Measurements from ENCODE around the gene PPP1R11.

PPP1R11 gene

GRCh38 chr6:30093951-30094661 is 27.1 kb downstream of the PPP1R11 start:
- H2AFZ ChIP-seq (ENCODE audit: low read depth, low read length): no peak overlapping the region
- no peaks in the 10 kb centered on the region for H3K9me3 ChIP-seq (ENCODE audit: insufficient read depth, low read length)
- no peaks in the 10 kb centered on the region for H3K36me3 ChIP-seq (replicated peaks; ENCODE audit: low read depth, low read length)
- H3K4me3 ChIP-seq (ENCODE audit: low read length): no peak overlapping the region
- H4K20me1 ChIP-seq (ENCODE audit: insufficient read depth, low read length): no peaks in the 10 kb centered on the region
- no peaks in the 10 kb centered on the region for H3K79me2 ChIP-seq (ENCODE audit: low read length)
- no peak overlapping the region for H3K27ac ChIP-seq (ENCODE audit: low read length)
- H3K4me2 ChIP-seq (ENCODE audit: low read length): no peak overlapping the region
- H3K4me1 ChIP-seq (ENCODE audit: low read length): peaks cover 9% of the 10 kb centered on the region; the same call in 1 of the 2 replicates
- no peak overlapping the region for H3K9ac ChIP-seq (ENCODE audit: low read length)
- H3K27me3 ChIP-seq (ENCODE audit: low read depth, low read length): peaks cover 8% of the 10 kb centered on the region; the same call in 1 of the 2 replicates
- no peak for TF ChIP-seq EZH2phosphoT487 (IDR thresholded peaks at IDR 0.05; ENCODE audit: low read depth)
- TF ChIP-seq CTCF (IDR thresholded peaks at IDR 0.05; ENCODE audit: low read depth, low read length): no peak

GRCh38 chr6:30096829-30097228 is 29.8 kb downstream of the PPP1R11 start:
- Histone ChIP-seq H3K36me3 (replicated peaks; ENCODE audit: low read depth, low read length) (no peaks in the 10 kb centered on the region), H3K79me2 (ENCODE audit: low read length) (no peaks in the 10 kb centered on the region), H3K9ac (ENCODE audit: low read length) (no peak overlapping the region), H3K4me2 (ENCODE audit: low read length) (no peak overlapping the region), H3K4me1 (ENCODE audit: low read length) (peaks cover 19% of the 10 kb centered on the region), H3K27me3 (ENCODE audit: low read depth, low read length) (peaks cover 25% of the 10 kb centered on the region), H4K20me1 (ENCODE audit: insufficient read depth, low read length) (no peaks in the 10 kb centered on the region), H3K4me3 (ENCODE audit: low read length) (no peak overlapping the region), H3K9me3 (ENCODE audit: insufficient read depth, low read length) (no peaks in the 10 kb centered on the region), H3K27ac (ENCODE audit: low read length) (no peak overlapping the region), H2AFZ (ENCODE audit: low read depth, low read length) (no peak overlapping the region)
- TF ChIP-seq EZH2phosphoT487 (IDR thresholded peaks at IDR 0.05; ENCODE audit: low read depth) (no peak), CTCF (IDR thresholded peaks at IDR 0.05; ENCODE audit: low read depth, low read length) (no peak)

- no peaks in the 10 kb centered on the region for H3K9me3 ChIP-seq (ENCODE audit: insufficient read depth, low read length)
- TF ChIP-seq CTCF (IDR thresholded peaks at IDR 0.05; ENCODE audit: low read depth, low read length) (no peak), EZH2phosphoT487 (IDR thresholded peaks at IDR 0.05; ENCODE audit: low read depth) (no peak)
- no peak overlapping the region for H3K4me2 ChIP-seq (ENCODE audit: low read length)
- peaks cover 24% of the 10 kb centered on the region for H3K27me3 ChIP-seq (ENCODE audit: low read depth, low read length)
- H3K36me3 ChIP-seq (replicated peaks; ENCODE audit: low read depth, low read length): no peaks in the 10 kb centered on the region
- no peak overlapping the region for H3K9ac ChIP-seq (ENCODE audit: low read length)
- no peak overlapping the region for H3K27ac ChIP-seq (ENCODE audit: low read length)
- H2AFZ ChIP-seq (ENCODE audit: low read depth, low read length): no peak overlapping the region
- H3K4me3 ChIP-seq (ENCODE audit: low read length): no peak overlapping the region
- no peaks in the 10 kb centered on the region for H3K79me2 ChIP-seq (ENCODE audit: low read length)
- no peaks in the 10 kb centered on the region for H4K20me1 ChIP-seq (ENCODE audit: insufficient read depth, low read length)
- H3K4me1 ChIP-seq (ENCODE audit: low read length): peaks cover 25% of the 10 kb centered on the region
Measured at GRCh38 chr6:30097902-30098768, 31.1 kb downstream of the PPP1R11 start.

- H2AFZ ChIP-seq (ENCODE audit: low read depth, low read length): no peak overlapping the region
Measured at GRCh38 chr6:30100154-30100553, 33.2 kb downstream of the PPP1R11 start.

More at GRCh38 chr6:30100154-30100553, 33.2 kb downstream of the PPP1R11 start:
- no peak for TF ChIP-seq CTCF (IDR thresholded peaks at IDR 0.05; ENCODE audit: low read depth, low read length)
- TF ChIP-seq EZH2phosphoT487 (IDR thresholded peaks at IDR 0.05; ENCODE audit: low read depth): no peak
- Histone ChIP-seq H4K20me1 (ENCODE audit: insufficient read depth, low read length) (no peaks in the 10 kb centered on the region), H3K4me2 (ENCODE audit: low read length) (no peak overlapping the region), H3K27ac (ENCODE audit: low read length) (no peak overlapping the region), H3K36me3 (replicated peaks; ENCODE audit: low read depth, low read length) (no peaks in the 10 kb centered on the region), H3K79me2 (ENCODE audit: low read length) (no peaks in the 10 kb centered on the region), H3K4me3 (ENCODE audit: low read length) (no peak overlapping the region), H3K9me3 (ENCODE audit: insufficient read depth, low read length) (no peaks in the 10 kb centered on the region), H3K4me1 (ENCODE audit: low read length) (peaks cover 20% of the 10 kb centered on the region), H3K9ac (ENCODE audit: low read length) (no peak overlapping the region), H3K27me3 (ENCODE audit: low read depth, low read length) (peaks cover 22% of the 10 kb centered on the region)

Data from OCI-LY3 (cell line).